Spleen (tissue), 13 donors: ENCODE data around the gene ARL15. TPM values are rescaled to one million over a fixed set of nuclear protein-coding genes. Genes with fewer than 3 reads are reported as not detected.
"Not testable (repeated sequence)": the region's sequence is repeated elsewhere in the genome, so short reads cannot be mapped to it uniquely, and the experiment has no call there.

Experiments used
- DNase-seq: peaks from one replicate; pipeline ENCODE4 v3.0.0-alpha.2; 2020
- H3K27ac ChIP-seq, 8 donors: fragments of 200-600 bp; sonication (generic) in 7 of 8; 1 replicate in 4 of 8; 2 replicates in 4 of 8; pipeline versions ENCODE4 v1.5.0 to v1.8.0; 2016 to 2021; ENCODE audit warnings: inconsistent platforms in 4 of 8, mild to moderate bottlenecking in 4 of 8, moderate library complexity in 1 of 8
- H3K27me3 ChIP-seq, 7 donors: fragments of 200-600 bp; sonication (generic) in 6 of 7; replicated peaks in 1 of 7; 1 replicate in 4 of 7; 2 replicates in 3 of 7; pipeline versions ENCODE4 v1.5.0 to v1.8.0; 2016 to 2021; ENCODE audit warnings: inconsistent platforms in 3 of 7, mild to moderate bottlenecking in 1 of 7
- H3K36me3 ChIP-seq, 6 donors: fragments of 200-600 bp; sonication (generic) in 5 of 6; 1 replicate in 4 of 6; 2 replicates in 2 of 6; pipeline versions ENCODE4 v1.5.0 to v1.8.0; 2016 to 2021; ENCODE audit warnings: inconsistent platforms in 2 of 6
- H3K4me1 ChIP-seq, 6 donors: fragments of 200-600 bp; sonication (generic) in 5 of 6; 1 replicate in 3 of 6; 2 replicates in 3 of 6; pipeline versions ENCODE4 v1.5.0 to v1.8.0; 2016 to 2021; ENCODE audit warnings: inconsistent platforms in 3 of 6
- H3K4me3 ChIP-seq, 8 donors: fragments of 200-600 bp; sonication (generic) in 7 of 8; 1 replicate in 4 of 8; 2 replicates in 4 of 8; pipeline versions ENCODE4 v1.5.0 to v1.8.0; 2016 to 2021; ENCODE audit warnings: inconsistent platforms in 4 of 8, mild to moderate bottlenecking in 4 of 8, moderate library complexity in 2 of 8
- H3K9me3 ChIP-seq, 8 donors: fragments of 200-600 bp; sonication (generic) in 7 of 8; 1 replicate in 4 of 8; 2 replicates in 4 of 8; pipeline versions ENCODE4 v1.5.0 to v1.8.0; 2016 to 2021; ENCODE audit warnings: inconsistent platforms in 4 of 8
- POLR2A ChIP-seq, 3 donors: fragments of 450-650 bp; IDR thresholded peaks; one replicate each; pipeline ENCODE4 v1.5.1; 2017; ENCODE audit warnings: antibody characterized with exemption in 3 of 3, mild to moderate bottlenecking in 1 of 3
- POLR2AphosphoS5 ChIP-seq, 3 donors: sonication (generic); formaldehyde crosslinking; IDR thresholded peaks; one replicate each; pipeline ENCODE4 v1.5.1; 2017; ENCODE audit warnings: antibody characterized with exemption in 3 of 3
- WGBS, 5 donors: extraction: QIAGEN DNeasy Blood & Tissue Kit in 3 of 5; methylation state at CpG; one replicate each; pipeline versions ENCODE4 v1.1.5 to v1.1.7; 2013 to 2018; 5-methylcytosine and 5-hydroxymethylcytosine counted together
- intact Hi-C: fragments of 100-400 bp; cut with DNase I; formaldehyde crosslinking; loops from one replicate; pipeline ENCODE4 v1.15.0; 2023; ENCODE audit warnings: low total_unique reads
- long read RNA-seq, 2 donors: transcript quantifications; one replicate each; lab custom pipeline, GENCODE V29; 2026
- polyA plus RNA-seq, 3 donors: library from polyadenylated mRNA; stranded (reverse); fragments of 200-250 nt; gene quantifications; one replicate each; pipeline ENCODE4 v1.2.1, GENCODE V29; 2013
- total RNA-seq, 7 donors: library from RNA; depleted of rRNA in 3 of 7; stranded (reverse); fragments of >200 nt in 3 of 7; fragmentation: NEBNext Ultra II Directional in 4 of 7; extraction: Animal tissue kit (Norgen Biotek cat#: 25700) in 4 of 7; gene quantifications; one replicate each; pipeline versions ENCODE4 v1.1.0 to v1.2.1, GENCODE V29; 2016 to 2021
- TF ChIP-seq, protein P1 (sequence below), 11 experiments: fragments of 200-600 bp in 7 of 11; fragments of 450-650 bp in 4 of 11; sonication (generic) in 4 of 11; IDR thresholded peaks in 8 of 11; conservative IDR thresholded peaks in 3 of 11; 1 replicate in 7 of 11; 2 replicates in 4 of 11; pipeline versions ENCODE4 v1.4.0 to v1.8.0; 2016 to 2021; ENCODE audit warnings: antibody characterized with exemption in 11 of 11, inconsistent platforms in 4 of 11, mild to moderate bottlenecking in 1 of 11
- donor health status: healthy with polysubstance abuse.
- donor health status: DM: no; HTN: no; CAD: no; lungs with moderate emphysema.
- donor health status: DM: no; HTN: no; CAD: no.
- donor health status: Bipolar disorder and iron deficiency.
- donor health status: healthy.
- donor health status: DM: no; HTN: no; CAD: no.
- donor health status: DM: yes; HTN: yes; CAD: no.

ARL15 gene
- total RNA-seq, result 10 to 100 TPM; 25.9 to 70.2 (median 38.3) TPM
- polyA plus RNA-seq, result 10 to 100 TPM in 2 of 3 donors, 1 to 10 TPM in 1; 6.3 to 13.0 (median 10.1) TPM
- long read RNA-seq, donor 1, transcript ARL15-202 (5 exons, 2,486 nt), result major isoform, 6 of 12 reads
- long read RNA-seq, donor 1, transcript ARL15-204 (4 exons, 628 nt), result minor isoform, 5 of 12 reads
- long read RNA-seq, donor 1, partial matches to known transcripts, result 0 of 12 reads
- long read RNA-seq, donor 1, other reads (novel, unspliced or antisense), result 0 of 12 reads
- long read RNA-seq, donor 2, transcript ARL15-202 (5 exons, 2,486 nt), result major isoform, 6 of 9 reads
- long read RNA-seq, donor 2, partial matches to known transcripts, result 0 of 9 reads
- long read RNA-seq, donor 2, other reads (novel, unspliced or antisense), result 0 of 9 reads

DNA sequence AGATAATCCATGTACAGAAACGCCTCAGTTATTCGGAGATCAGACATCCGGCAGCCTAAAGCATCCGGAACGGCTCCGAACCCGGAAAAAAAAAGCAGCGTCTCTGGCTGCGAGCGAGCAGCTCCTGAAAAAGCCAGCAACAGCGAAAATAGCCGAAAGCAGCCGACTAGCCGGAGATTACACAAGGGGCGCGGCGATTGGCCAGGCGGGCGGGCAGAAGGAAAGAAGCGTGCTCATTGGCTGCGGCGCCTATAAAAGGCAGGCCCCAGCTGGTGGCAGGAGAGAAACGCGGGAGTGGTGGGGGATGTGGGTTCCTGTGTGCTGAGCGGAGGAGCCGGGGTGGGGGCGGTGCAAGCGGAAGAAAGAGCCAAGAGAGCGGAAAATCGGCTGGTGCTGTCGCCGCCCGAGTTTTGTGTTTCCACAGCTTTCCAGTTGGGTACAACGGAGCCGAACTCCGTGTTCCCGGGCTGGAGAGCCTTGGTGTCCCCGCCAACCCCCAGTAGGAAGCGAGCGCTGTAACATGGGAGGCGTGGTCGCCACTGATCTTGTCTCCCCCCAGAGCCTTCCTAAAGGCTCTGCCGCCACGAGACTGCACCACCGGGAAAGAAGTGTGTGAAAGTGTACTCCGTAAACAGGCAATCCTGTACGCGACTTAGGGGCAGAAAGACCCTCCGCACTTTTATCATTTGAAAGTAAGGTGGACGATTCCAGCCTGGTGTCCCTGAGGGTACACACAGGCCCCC, at the start of gene ARL15:
ARL15 (minus strand) TSS at position 141 of the 743 bp plus-strand sequence.
- Histone ChIP-seq H3K36me3 (no peaks in the 10 kb centered on the region), H3K27me3 (no peaks in the 10 kb centered on the region), H3K4me1 (peaks cover 0 to 55% (median 29%) of the 10 kb centered on the region in 6 donors), H3K4me3 (peak within 1 kb of the TSS; percentile 71 to 93 (median 90)), H3K9me3 (no peaks in the 10 kb centered on the region), H3K27ac (peak within 1 kb of the TSS; percentile 82 to 94 (median 91))
- DNase-seq, result peak; percentile 99
- intact Hi-C loops, result loop anchor here (10.0 kb wide), 1 partner anchor 104 kb away; no protein-coding TSS in a partner anchor
- TF ChIP-seq POLR2A (IDR thresholded peaks at IDR 0.05) (peak; percentile 90 to 100 (median 99)), POLR2AphosphoS5 (IDR thresholded peaks at IDR 0.05) (peak; percentile 100)
- TF ChIP-seq, protein P1, sequence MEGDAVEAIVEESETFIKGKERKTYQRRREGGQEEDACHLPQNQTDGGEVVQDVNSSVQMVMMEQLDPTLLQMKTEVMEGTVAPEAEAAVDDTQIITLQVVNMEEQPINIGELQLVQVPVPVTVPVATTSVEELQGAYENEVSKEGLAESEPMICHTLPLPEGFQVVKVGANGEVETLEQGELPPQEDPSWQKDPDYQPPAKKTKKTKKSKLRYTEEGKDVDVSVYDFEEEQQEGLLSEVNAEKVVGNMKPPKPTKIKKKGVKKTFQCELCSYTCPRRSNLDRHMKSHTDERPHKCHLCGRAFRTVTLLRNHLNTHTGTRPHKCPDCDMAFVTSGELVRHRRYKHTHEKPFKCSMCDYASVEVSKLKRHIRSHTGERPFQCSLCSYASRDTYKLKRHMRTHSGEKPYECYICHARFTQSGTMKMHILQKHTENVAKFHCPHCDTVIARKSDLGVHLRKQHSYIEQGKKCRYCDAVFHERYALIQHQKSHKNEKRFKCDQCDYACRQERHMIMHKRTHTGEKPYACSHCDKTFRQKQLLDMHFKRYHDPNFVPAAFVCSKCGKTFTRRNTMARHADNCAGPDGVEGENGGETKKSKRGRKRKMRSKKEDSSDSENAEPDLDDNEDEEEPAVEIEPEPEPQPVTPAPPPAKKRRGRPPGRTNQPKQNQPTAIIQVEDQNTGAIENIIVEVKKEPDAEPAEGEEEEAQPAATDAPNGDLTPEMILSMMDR (IDR thresholded peaks at IDR 0.05 in 8 of 11, conservative IDR thresholded peaks at IDR 0.05 in 3 of 11), result peak in 8 of 11 experiments; percentile 11 to 40 (median 17)
- WGBS, 5 donors, result 0 to 1% (median 0%) methylated on average over 50 of the region's 50 CpGs

DNA sequence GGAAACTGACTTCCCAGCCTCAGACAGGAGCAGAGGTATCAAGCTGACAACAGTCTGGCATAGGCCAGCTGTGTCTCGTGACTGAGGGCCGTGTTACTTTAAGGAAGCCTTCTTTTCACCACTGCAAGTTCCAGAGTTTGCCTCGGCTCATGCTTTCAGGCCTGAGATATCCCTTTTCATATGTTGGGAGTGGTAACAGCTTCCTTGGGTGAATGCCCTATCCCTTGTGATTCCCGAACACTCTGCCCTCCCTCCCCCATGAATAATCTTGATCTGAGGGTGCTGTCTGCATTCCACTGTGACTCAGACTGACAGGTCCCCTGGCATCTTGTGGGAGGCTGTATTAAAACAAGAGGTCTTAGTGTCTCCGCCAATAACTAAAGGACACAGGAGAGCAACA, 49.7 kb upstream of the ARL15 start:
- Histone ChIP-seq H3K4me3 (no peak overlapping the region), H3K36me3 (no peaks in the 10 kb centered on the region), H3K9me3 (peaks cover 0 to 6% (median 3%) of the 10 kb centered on the region in 8 donors), H3K27me3 (peaks cover 0 to 5% (median 0%) of the 10 kb centered on the region in 7 donors), H3K27ac (no peak overlapping the region), H3K4me1 (peaks cover 0 to 7% (median 0%) of the 10 kb centered on the region in 6 donors)
- TF ChIP-seq, protein P1 (IDR thresholded peaks at IDR 0.05 in 8 of 11, conservative IDR thresholded peaks at IDR 0.05 in 3 of 11), result no peak
- no peak for TF ChIP-seq POLR2A (IDR thresholded peaks at IDR 0.05)
- intact Hi-C loops, result no loop called here
- 57 to 82% (median 72%) methylated on average over 5 of the region's 5 CpGs for WGBS, 5 donors
- DNase-seq, result no peak

DNA sequence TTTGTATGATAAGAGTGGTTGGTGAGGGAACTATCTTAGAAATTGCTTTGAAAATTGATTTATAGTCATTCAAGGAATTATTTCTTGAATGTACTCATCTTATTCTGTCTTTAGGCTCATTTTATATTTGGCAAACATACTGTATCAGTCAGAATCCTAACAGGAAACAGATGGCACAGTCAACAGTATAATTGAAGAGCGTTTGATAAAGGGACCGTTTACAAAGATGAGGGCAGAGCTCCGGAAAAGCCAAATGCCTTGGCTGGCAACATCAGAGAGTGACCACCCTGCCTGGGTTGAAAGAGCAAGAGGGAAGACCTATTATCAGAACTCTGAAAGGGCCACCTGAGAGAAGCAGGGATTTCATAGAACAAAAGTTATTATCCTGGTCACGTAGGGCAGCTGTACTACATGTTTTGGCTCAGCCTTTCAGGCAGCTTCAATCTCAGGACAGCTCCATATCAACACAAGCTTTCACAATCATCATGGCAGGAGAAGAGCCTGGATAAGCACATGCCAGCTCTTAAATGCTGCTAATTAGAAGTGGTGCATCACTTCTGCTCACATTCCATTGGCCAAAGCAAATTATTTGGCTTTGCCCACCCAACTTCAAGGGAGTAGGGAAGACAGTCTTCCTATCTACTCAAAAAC, 47.2 kb upstream of the ARL15 start:
- DNase-seq, result no peak
- no peak overlapping the region for H3K27ac ChIP-seq
- H3K4me3 ChIP-seq, result no peak overlapping the region
- H3K9me3 ChIP-seq, result peaks cover 0 to 31% (median 28%) of the 10 kb centered on the region in 8 donors
- WGBS, 5 donors, result 9 to 19% (median 13%) methylated on average over 4 of the region's 4 CpGs
- H3K4me1 ChIP-seq, result peaks cover 0 to 7% (median 0%) of the 10 kb centered on the region in 6 donors
- TF ChIP-seq POLR2A (IDR thresholded peaks at IDR 0.05), result no peak
- TF ChIP-seq POLR2AphosphoS5 (IDR thresholded peaks at IDR 0.05), result no peak
- TF ChIP-seq, protein P1 (IDR thresholded peaks at IDR 0.05 in 8 of 11, conservative IDR thresholded peaks at IDR 0.05 in 3 of 11), result no peak
- intact Hi-C loops, result no loop called here
- H3K36me3 ChIP-seq, result no peaks in the 10 kb centered on the region
- peaks cover 0 to 5% (median 0%) of the 10 kb centered on the region in 7 donors for H3K27me3 ChIP-seq

DNA sequence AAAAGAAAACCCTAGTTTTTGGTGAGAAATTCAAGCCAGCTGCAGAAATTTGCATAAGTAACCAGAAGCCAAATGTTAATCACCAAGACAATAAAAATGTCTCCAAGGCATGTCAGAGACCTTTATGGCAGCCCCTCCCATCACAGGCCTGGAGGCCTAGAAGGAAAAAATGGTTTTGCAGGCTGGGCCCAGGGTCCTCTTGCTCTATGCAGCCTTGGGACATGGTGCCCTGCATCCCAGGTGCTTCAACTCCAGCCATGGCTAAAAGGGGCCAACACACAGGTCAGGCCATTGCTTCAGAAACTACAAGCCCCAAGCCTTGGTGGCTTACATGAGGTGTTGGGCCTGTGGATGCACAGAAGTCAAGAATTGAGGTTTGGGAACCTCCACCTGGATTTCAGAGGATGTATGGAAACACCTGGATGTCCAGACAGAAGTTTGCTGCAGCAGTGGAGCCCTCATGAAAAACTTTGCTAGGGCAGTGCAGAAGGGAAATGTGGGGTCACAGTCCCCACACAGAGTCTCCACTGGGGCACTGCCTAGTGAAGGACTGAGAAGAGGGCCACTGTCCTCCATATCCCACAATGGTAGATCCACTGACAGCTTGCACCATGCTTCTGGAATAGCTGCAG, 43.7 kb upstream of the ARL15 start:
- H3K4me3 ChIP-seq, H3K27ac ChIP-seq, intact Hi-C loops, H3K4me1 ChIP-seq, H3K27me3 ChIP-seq, DNase-seq, H3K36me3 ChIP-seq: not testable (repeated sequence)
- peaks cover 0 to 35% (median 29%) of the 10 kb centered on the region in 8 donors for H3K9me3 ChIP-seq

DNA sequence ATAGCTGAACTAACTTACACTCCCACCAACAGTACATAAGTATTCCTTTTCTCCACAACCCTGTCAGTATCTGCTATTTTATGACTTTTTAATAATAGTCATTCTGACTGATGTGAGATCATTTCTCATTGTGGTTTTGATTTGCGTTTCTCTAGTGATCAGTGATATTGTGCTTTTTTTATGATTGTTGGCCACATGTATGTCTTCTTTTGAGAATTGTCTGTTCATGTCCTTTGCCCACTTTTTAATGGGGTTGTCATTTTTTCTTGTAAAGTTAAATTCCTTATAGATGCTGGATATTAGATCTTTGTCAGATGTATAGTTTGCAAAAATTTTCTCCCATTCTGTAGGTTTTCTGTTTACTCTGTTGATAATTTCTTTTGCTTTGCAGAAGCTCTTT, 42.2 kb upstream of the ARL15 start:
- intact Hi-C loops, H3K4me3 ChIP-seq, DNase-seq, H3K27me3 ChIP-seq, H3K4me1 ChIP-seq, H3K27ac ChIP-seq, H3K36me3 ChIP-seq: not testable (repeated sequence)
- WGBS, 5 donors, result 0 to 87% (median 33%) methylated on average over 1 of the region's 1 CpG
- peaks cover 0 to 37% (median 31%) of the 10 kb centered on the region in 8 donors for H3K9me3 ChIP-seq
